ENCODE results near the gene NGEF. TPM values are rescaled to one million over a fixed set of nuclear protein-coding genes. Genes with fewer than 3 reads are reported as not detected.

The NGEF gene
- total RNA-seq, 1 donor: not detected

DNA sequence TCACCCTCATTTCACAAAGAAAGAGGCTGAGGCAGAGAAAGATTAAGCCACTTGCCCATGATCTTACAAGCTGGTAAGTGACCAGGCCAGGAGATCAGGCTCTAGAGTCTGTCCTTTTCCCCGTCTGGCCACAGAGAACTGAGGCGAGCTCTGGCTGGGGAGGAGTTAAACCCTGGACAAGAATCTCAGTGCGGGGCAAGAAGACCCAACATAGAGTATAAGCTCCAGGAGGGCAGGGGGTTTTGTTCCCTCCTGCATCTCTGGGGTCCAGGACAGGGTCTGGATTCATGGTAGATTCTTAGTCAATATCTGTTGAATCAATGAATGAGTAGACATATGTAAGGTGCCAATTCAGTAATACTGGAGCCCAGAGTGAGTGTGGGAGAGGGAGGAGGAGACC is 34.1 kb upstream of the NGEF start:
- DNase-seq (ENCODE audit: low read depth in 2 of 3, low spot score in 2 of 3): no peak

- DNase-seq (ENCODE audit: low read depth in 2 of 3, low spot score in 2 of 3): no peak
Observed at GRCh38 chr2:233044974-233045605, 32.0 kb upstream of the NGEF start.

GRCh38 chr2:233042549-233042948 is 29.5 kb upstream of the NGEF start:
- no peak for DNase-seq (ENCODE audit: low read depth in 2 of 3, low spot score in 2 of 3)

GRCh38 chr2:233041722-233042323 is 28.8 kb upstream of the NGEF start:
- DNase-seq (ENCODE audit: low read depth in 2 of 3, low spot score in 2 of 3): no peak

DNA sequence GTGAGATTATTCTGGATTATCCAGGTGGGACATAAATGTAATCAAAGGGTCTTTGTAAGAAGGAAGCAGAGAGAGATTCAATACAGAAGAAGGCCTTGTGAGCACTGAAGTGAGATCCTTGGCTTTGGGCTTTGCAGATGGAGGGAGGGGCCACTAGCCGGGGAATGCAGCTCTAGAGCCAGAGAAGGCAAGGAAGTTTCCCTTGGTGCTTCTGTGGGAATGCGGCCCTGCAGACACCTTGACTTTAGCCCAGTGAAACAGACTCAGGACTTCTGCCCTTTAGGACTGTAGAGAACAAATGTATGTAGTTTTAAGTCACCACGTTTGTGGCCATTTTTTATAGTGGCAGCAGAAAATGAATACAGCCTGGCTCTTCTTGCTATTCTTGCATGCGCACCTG is 27.5 kb upstream of the NGEF start:
- no peak for DNase-seq (ENCODE audit: low read depth in 2 of 3, low spot score in 2 of 3)

GRCh38 chr2:233039846-233040530 is 26.9 kb upstream of the NGEF start:
- no peak for DNase-seq (ENCODE audit: low read depth in 2 of 3, low spot score in 2 of 3)

DNA sequence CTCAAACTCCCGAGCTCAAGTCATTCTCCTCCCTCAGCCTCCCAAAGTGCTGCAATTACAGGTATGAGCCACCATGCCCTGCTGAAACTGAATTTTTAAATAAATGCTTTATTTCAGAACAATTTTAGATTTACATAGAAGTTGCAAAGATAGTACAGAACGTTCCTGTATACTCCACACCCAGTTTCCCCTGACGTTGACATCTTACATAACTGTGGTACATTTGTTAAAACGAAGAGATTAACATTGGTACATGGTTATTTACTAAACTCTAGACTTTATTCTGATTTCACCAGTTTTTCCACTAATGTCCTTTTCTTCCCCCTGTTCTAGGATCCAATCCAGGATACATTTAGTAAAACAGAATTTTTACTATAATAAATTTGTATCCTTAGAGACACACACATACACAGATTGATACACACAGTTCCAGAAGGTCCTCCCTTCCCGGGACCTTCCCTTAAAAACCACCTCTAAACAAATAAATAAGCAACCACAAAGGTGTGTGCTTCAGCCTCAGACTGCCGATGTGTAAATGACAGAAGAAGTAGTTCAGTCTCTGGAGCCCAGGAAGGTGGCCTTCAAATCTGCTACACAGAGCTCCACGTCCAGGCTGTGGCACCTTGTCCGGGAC is 26.3 kb upstream of the NGEF start:
- DNase-seq (ENCODE audit: low read depth in 2 of 3, low spot score in 2 of 3): no peak

- no peak for DNase-seq (ENCODE audit: low read depth in 2 of 3, low spot score in 2 of 3)
Observed at GRCh38 chr2:233037078-233037477, 24.0 kb upstream of the NGEF start.

- no peak for DNase-seq (ENCODE audit: low read depth in 2 of 3, low spot score in 2 of 3)
Observed at GRCh38 chr2:233036162-233036838, 23.2 kb upstream of the NGEF start.

DNA sequence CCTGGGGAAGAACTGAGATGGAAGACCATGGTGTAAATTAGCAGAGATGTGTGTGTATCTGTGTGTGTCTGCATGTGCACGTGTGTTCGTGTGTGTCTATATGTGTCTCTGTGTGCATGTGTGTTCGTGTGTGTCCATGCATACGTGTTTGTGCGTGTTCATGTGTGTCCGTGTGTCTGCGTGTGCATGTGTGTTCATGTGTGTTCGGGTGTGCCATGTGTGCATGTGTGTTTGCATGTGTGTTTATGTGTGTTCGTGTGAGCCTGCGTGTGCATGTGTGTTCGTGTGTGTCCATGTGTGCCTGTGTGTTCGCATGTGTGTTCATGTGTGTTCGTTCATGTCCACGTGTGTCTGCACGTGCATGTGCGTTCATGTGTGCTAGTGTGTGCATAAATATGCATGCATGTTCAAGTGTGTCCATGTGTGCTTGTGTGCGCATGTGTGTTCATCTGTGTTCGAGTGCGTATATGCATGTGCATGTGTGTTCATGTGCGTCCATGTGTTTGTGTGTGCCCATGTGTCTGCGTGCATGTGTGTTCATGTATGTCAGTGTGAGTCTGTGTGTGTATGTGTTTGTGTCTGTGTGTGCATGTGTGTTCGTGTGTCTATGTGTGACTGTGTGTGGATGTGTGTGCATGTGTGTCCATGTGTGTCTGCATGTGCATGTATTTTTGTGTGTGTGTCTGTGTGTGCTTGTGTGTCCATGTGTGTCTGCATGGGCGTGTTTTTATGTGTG is 22.5 kb upstream of the NGEF start:
- no peak for DNase-seq (ENCODE audit: low read depth in 2 of 3, low spot score in 2 of 3)

- DNase-seq (ENCODE audit: low read depth in 2 of 3, low spot score in 2 of 3): no peak
Observed at GRCh38 chr2:233034091-233034882, 21.2 kb upstream of the NGEF start.

DNA sequence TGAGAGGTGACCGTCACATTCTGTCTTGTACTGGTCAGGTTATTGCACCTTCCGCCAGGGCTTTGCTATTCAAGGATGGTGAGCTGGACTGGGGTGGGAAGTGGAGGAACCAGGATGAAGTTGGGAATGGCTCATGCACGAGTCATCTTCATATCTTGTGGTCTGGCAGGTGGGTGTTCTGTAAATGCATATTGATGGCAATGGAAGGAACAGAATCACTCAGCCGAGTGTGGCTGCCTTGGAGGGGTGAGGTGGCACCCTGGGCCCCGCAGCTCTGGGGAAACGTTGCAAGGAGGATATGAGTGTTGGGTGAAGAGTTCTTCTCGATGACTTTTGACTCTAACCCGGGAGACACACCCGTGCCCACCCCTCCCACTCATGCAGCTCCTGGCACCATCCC is 20.6 kb upstream of the NGEF start:
- DNase-seq (ENCODE audit: low read depth in 2 of 3, low spot score in 2 of 3): no peak

GRCh38 chr2:233032551-233033320 is 19.7 kb upstream of the NGEF start, which contains the start of gene NEU2:
Gene NEU2 (plus strand): TSS chr2:233032672. CDS start chr2:233032672, 0 bp downstream.
- no peak for DNase-seq (ENCODE audit: low read depth in 2 of 3, low spot score in 2 of 3)

DNA sequence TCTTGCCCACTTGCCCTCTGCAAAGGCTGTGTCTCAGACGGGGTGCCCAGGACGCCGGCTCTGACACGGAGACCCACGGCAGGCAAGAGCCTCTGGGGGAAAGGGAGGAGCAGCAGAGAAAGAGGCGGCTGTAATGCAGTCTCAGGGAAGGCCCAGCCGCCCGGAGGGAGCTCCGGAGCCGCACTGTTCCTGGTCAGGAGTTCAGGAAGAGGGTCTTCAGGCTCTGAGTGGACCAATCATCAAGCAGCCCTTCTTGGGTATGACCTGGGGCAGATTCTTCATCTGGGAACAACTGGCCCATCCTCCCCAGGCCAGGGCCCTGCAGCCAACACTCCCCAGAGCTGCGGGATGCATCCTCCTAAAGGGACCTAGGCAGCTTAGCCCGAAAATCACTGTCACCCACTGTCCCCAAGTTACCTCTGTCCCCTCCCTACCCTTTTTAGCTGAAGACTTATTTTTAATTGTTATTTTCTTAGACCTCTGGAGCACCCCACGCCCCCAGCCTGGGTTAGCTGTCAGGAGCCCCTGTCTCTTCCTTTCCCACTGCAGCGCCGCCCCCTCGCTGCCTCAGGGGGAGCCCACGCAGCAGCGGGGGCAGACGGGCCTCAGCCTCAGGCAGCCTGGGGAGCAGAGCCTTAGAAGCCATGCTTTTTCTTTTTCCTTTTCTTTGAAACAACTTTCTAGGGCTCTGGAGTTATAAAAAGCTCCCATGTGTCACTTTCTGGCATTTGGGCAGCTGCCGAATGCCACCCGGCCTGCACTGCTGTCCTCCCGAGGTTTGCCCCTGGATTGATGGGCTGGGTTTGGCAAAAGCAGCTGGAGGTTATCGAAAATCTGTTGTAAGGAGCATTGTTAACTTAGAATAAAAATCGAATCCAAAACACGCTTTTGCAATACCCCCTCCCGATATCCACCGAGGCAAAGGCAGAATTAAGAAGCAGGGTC is 18.8 kb upstream of the NGEF start:
- no peak for DNase-seq (ENCODE audit: low read depth in 2 of 3, low spot score in 2 of 3)

- no peak for DNase-seq (ENCODE audit: low read depth in 2 of 3, low spot score in 2 of 3)
Observed at GRCh38 chr2:233029321-233029720, 16.3 kb upstream of the NGEF start.

GRCh38 chr2:233026198-233026813 is 13.2 kb upstream of the NGEF start:
- no peak for DNase-seq (ENCODE audit: low read depth in 2 of 3, low spot score in 2 of 3)

DNA sequence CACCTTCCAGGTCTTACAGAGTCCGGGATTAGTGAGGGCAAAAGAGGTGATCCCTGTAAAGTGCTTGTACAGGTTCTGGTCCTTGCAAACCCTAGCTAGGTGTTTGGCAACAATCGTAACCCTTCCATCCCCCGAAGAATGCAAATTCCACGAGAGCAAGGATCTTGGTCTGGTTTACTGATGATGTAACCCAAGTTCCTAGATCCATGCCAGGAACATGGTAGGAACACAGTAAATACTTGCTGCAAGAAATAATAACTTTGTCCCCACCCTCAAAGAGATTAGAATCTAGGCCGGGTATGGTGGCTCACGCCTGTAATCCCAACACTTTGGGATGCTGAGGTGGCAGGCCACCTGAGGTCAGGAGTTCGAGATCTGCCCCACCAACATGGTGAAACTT is 12.7 kb upstream of the NGEF start:
- DNase-seq (ENCODE audit: low read depth in 2 of 3, low spot score in 2 of 3): no peak
